Neural cell (in vitro differentiated cells): ENCODE data around the gene GAS7. TPM values are rescaled to one million over a fixed set of nuclear protein-coding genes. Genes with fewer than 3 reads are reported as not detected.

Experiments
- H2AFZ ChIP-seq: fragments of 200-600, 300-800 bp; sonication (generic), shearing (Covaris generic); 2 replicates; pipeline ENCODE4 v1.6.0; 2014; ENCODE audit warnings: low read depth, mild to moderate bottlenecking, antibody characterized with exemption, low read length, moderate library complexity
- H3F3A ChIP-seq: fragments of 200-600 bp; shearing (Covaris generic); 2 replicates; pipeline ENCODE4 v1.6.1; 2016; ENCODE audit warnings: mild to moderate bottlenecking, moderate library complexity, mixed read lengths, antibody characterized with exemption, low read length; ENCODE audit not compliant: insufficient read depth, poor library complexity, severe bottlenecking
- H3K27ac ChIP-seq: fragments of 200-600, 300-800 bp; sonication (generic), shearing (Covaris generic); 2 replicates; pipeline ENCODE4 v1.5.1; 2014; ENCODE audit warnings: mild to moderate bottlenecking, low read length, moderate library complexity
- H3K27me3 ChIP-seq: fragments of 300-800, 200-600 bp; sonication (generic), shearing (Covaris generic); 2 replicates; pipeline ENCODE4 v1.6.0; 2014; ENCODE audit warnings: mild to moderate bottlenecking, low read depth, low read length, moderate library complexity; ENCODE audit not compliant: insufficient read depth
- H3K36me3 ChIP-seq: fragments of 300-800, 200-600 bp; sonication (generic), shearing (Covaris generic); 2 replicates; pipeline ENCODE4 v1.5.1; 2014; ENCODE audit warnings: mild to moderate bottlenecking, antibody characterized with exemption, low read length, moderate library complexity; ENCODE audit not compliant: insufficient read depth
- H3K4me2 ChIP-seq: fragments of 300-800, 200-600 bp; sonication (generic), shearing (Covaris generic); 2 replicates; pipeline ENCODE4 v1.6.0; 2014; ENCODE audit warnings: mild to moderate bottlenecking, low read length
- H3K4me3 ChIP-seq: fragments of 300-800, 200-600 bp; sonication (generic), shearing (Covaris generic); 2 replicates; pipeline ENCODE4 v1.5.1; 2014; ENCODE audit warnings: mild to moderate bottlenecking, low read length, moderate library complexity
- H3K79me2 ChIP-seq: fragments of 200-600 bp; shearing (Covaris generic); replicated peaks from 2 replicates; pipeline ENCODE4 v1.6.0; 2014; ENCODE audit warnings: mild to moderate bottlenecking, low read length, moderate library complexity; ENCODE audit not compliant: insufficient read depth
- H3K9ac ChIP-seq: fragments of 300-800, 200-600 bp; sonication (generic), shearing (Covaris generic); 2 replicates; pipeline ENCODE4 v1.6.1; 2016; ENCODE audit warnings: mild to moderate bottlenecking, low read length, mixed read lengths
- H3K9me2 ChIP-seq: fragments of 200-600 bp; shearing (Covaris generic); 2 replicates; pipeline ENCODE4 v1.6.1; 2016; ENCODE audit warnings: mild to moderate bottlenecking, low read length, mixed read lengths; ENCODE audit not compliant: insufficient read depth
- H3K9me3 ChIP-seq: fragments of 200-600, 300-800 bp; sonication (generic), shearing (Covaris generic); 2 replicates; pipeline ENCODE4 v1.6.1; 2016; ENCODE audit warnings: mild to moderate bottlenecking, mixed run types, low read length, moderate library complexity, mixed read lengths
- H4K20me1 ChIP-seq: fragments of 200-600 bp; shearing (Covaris generic); 2 replicates; pipeline ENCODE4 v1.6.1; 2016; ENCODE audit warnings: mild to moderate bottlenecking, mixed run types; ENCODE audit not compliant: insufficient read depth
- EP300 ChIP-seq: fragments of 450-650 bp; conservative IDR thresholded peaks from 2 replicates; pipeline ENCODE4 v1.6.1; 2014; ENCODE audit warnings: antibody characterized with exemption, mild to moderate bottlenecking, moderate library complexity; ENCODE audit not compliant: poor library complexity, severe bottlenecking
- EZH2 ChIP-seq: fragments of 200-600, 300-800 bp; shearing (Covaris generic), sonication (generic); IDR thresholded peaks from 2 replicates; pipeline ENCODE4 v1.6.1; 2014; ENCODE audit warnings: antibody characterized with exemption, low read length, borderline replicate concordance, mild to moderate bottlenecking; ENCODE audit not compliant: insufficient read depth, poor library complexity, severe bottlenecking
- MXI1 ChIP-seq: fragments of 450-650 bp; conservative IDR thresholded peaks from 2 replicates; pipeline ENCODE4 v1.6.1; 2014; ENCODE audit warnings: antibody characterized with exemption, mild to moderate bottlenecking; ENCODE audit not compliant: poor library complexity, severe bottlenecking
- POLR2AphosphoS5 ChIP-seq: IDR thresholded peaks from 2 replicates; pipeline ENCODE4 v1.6.1; 2012
- RAD21 ChIP-seq: fragments of 450-650 bp; conservative IDR thresholded peaks from 2 replicates; pipeline ENCODE4 v1.6.1; 2014; ENCODE audit warnings: antibody characterized with exemption, mild to moderate bottlenecking, moderate library complexity
- REST ChIP-seq: IDR thresholded peaks from 2 replicates; pipeline ENCODE4 v1.6.1; 2012; ENCODE audit warnings: borderline replicate concordance
- SMC3 ChIP-seq: fragments of 450-650 bp; conservative IDR thresholded peaks from 2 replicates; pipeline ENCODE4 v1.6.1; 2014; ENCODE audit warnings: antibody characterized with exemption, mild to moderate bottlenecking, moderate library complexity; ENCODE audit not compliant: poor library complexity
- TAF1 ChIP-seq: IDR thresholded peaks from 2 replicates; pipeline ENCODE4 v1.6.1; 2012; ENCODE audit warnings: low read depth
- polyA plus RNA-seq: library from polyadenylated mRNA; depleted of rRNA; stranded (reverse); fragments of >200 nt; gene quantifications from 2 replicates; pipeline ENCODE4 v1.2.3, GENCODE V29; 2014
- TF ChIP-seq, protein P1 (sequence below): fragments of 450-650 bp; IDR thresholded peaks from 2 replicates; pipeline ENCODE4 v1.5.1; 2014; ENCODE audit warnings: antibody characterized with exemption, mild to moderate bottlenecking, moderate library complexity; ENCODE audit not compliant: poor library complexity, severe bottlenecking

GAS7 gene
- polyA plus RNA-seq, 1 donor from 2014 or later, result 23.6 TPM

GRCh38 chr17:10126276-10126615, 72.2 kb downstream of the GAS7 start:
- TF ChIP-seq SMC3 (no peak), MXI1 (no peak), EP300 (no peak), EZH2 (no peak), RAD21 (no peak), REST (no peak), POLR2AphosphoS5 (no peak), TAF1 (no peak)
- TF ChIP-seq, protein P1, sequence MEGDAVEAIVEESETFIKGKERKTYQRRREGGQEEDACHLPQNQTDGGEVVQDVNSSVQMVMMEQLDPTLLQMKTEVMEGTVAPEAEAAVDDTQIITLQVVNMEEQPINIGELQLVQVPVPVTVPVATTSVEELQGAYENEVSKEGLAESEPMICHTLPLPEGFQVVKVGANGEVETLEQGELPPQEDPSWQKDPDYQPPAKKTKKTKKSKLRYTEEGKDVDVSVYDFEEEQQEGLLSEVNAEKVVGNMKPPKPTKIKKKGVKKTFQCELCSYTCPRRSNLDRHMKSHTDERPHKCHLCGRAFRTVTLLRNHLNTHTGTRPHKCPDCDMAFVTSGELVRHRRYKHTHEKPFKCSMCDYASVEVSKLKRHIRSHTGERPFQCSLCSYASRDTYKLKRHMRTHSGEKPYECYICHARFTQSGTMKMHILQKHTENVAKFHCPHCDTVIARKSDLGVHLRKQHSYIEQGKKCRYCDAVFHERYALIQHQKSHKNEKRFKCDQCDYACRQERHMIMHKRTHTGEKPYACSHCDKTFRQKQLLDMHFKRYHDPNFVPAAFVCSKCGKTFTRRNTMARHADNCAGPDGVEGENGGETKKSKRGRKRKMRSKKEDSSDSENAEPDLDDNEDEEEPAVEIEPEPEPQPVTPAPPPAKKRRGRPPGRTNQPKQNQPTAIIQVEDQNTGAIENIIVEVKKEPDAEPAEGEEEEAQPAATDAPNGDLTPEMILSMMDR, result no peak
- H2AFZ ChIP-seq, result no peak overlapping the region

GRCh38 chr17:10125531-10126275, 72.7 kb downstream of the GAS7 start:
- Histone ChIP-seq H3F3A (no peaks in the 10 kb centered on the region), H3K9me2 (no peaks in the 10 kb centered on the region), H3K79me2 (no peaks in the 10 kb centered on the region), H2AFZ (no peak overlapping the region), H3K4me2 (no peak overlapping the region), H3K9ac (no peak overlapping the region), H3K27me3 (no peaks in the 10 kb centered on the region), H3K9me3 (no peaks in the 10 kb centered on the region), H3K27ac (no peak overlapping the region), H4K20me1 (no peaks in the 10 kb centered on the region), H3K4me3 (no peak overlapping the region), H3K36me3 (no peaks in the 10 kb centered on the region)
- TF ChIP-seq TAF1, result no peak
- no peak for TF ChIP-seq MXI1
- TF ChIP-seq, protein P1, result no peak
- no peak for TF ChIP-seq EP300
- TF ChIP-seq POLR2AphosphoS5, result no peak
- TF ChIP-seq RAD21, result no peak
- no peak for TF ChIP-seq REST
- no peak for TF ChIP-seq SMC3
- no peak for TF ChIP-seq EZH2

More at GRCh38 chr17:10126276-10126615, 72.2 kb downstream of the GAS7 start:
- Histone ChIP-seq H3F3A (no peaks in the 10 kb centered on the region), H3K27ac (no peak overlapping the region), H3K36me3 (no peaks in the 10 kb centered on the region), H4K20me1 (no peaks in the 10 kb centered on the region), H3K79me2 (no peaks in the 10 kb centered on the region), H3K4me2 (no peak overlapping the region), H3K9ac (no peak overlapping the region), H3K27me3 (no peaks in the 10 kb centered on the region), H3K9me2 (no peaks in the 10 kb centered on the region), H3K9me3 (no peaks in the 10 kb centered on the region), H3K4me3 (no peak overlapping the region)
